HepG2 (cell line): ENCODE data around the gene AAR2. TPM values are rescaled to one million over a fixed set of nuclear protein-coding genes. Genes with fewer than 3 reads are reported as not detected.

Source experiments
- ADNP ChIP-seq: sonication (generic); formaldehyde crosslinking; IDR thresholded peaks from 2 replicates; pipeline ENCODE4 v1.4.0; 2020; ENCODE audit warnings: missing genetic modification reagents
- CERS6 ChIP-seq: sonication (generic); formaldehyde crosslinking; IDR thresholded peaks from 2 replicates; pipeline ENCODE4 v1.5.0; 2020; ENCODE audit warnings: missing genetic modification reagents
- ESRRA ChIP-seq: sonication (generic); formaldehyde crosslinking; IDR thresholded peaks from 2 replicates; pipeline ENCODE4 v1.5.1; 2020; ENCODE audit warnings: mild to moderate bottlenecking, low read depth, missing genetic modification reagents
- JUN ChIP-seq: sonication (generic); formaldehyde crosslinking; IDR thresholded peaks from 2 replicates; pipeline ENCODE4 v1.4.0; 2020; ENCODE audit warnings: mild to moderate bottlenecking, missing genetic modification reagents
- MEF2D ChIP-seq: sonication (generic); formaldehyde crosslinking; IDR thresholded peaks from 2 replicates; pipeline ENCODE4 v1.5.1; 2020; ENCODE audit warnings: mild to moderate bottlenecking, missing genetic modification reagents
- NFIC ChIP-seq: IDR thresholded peaks from 2 replicates; pipeline ENCODE4 v1.6.1; 2012; ENCODE audit warnings: mild to moderate bottlenecking, low read length, inconsistent platforms
- NR2F2 ChIP-seq: IDR thresholded peaks from 2 replicates; pipeline ENCODE4 v1.6.1; 2012; ENCODE audit warnings: low read depth, inconsistent platforms, borderline replicate concordance
- PHF20 ChIP-seq: sonication (generic); formaldehyde crosslinking; IDR thresholded peaks from 2 replicates; pipeline ENCODE4 v1.5.0; 2020; ENCODE audit warnings: mild to moderate bottlenecking, missing genetic modification reagents
- SIN3B ChIP-seq: fragments of 150-350 bp; IDR thresholded peaks from 2 replicates; pipeline ENCODE4 v1.6.1; 2014; ENCODE audit warnings: low read length
- SP140L ChIP-seq: sonication (generic); formaldehyde crosslinking; IDR thresholded peaks from 2 replicates; pipeline ENCODE4 v1.4.0; 2020; ENCODE audit warnings: missing genetic modification reagents, borderline replicate concordance
- ZFP82 ChIP-seq: sonication (generic); formaldehyde crosslinking; IDR thresholded peaks from 2 replicates; pipeline ENCODE4 v1.5.1; 2020; ENCODE audit warnings: mild to moderate bottlenecking, missing genetic modification reagents, borderline replicate concordance
- ZNF44 ChIP-seq: sonication (generic); formaldehyde crosslinking; IDR thresholded peaks from 2 replicates; pipeline ENCODE4 v1.5.1; 2020; ENCODE audit warnings: mild to moderate bottlenecking, missing genetic modification reagents
- ZNF530 ChIP-seq: sonication (generic); formaldehyde crosslinking; IDR thresholded peaks from 2 replicates; pipeline ENCODE4 v1.5.0; 2020; ENCODE audit warnings: low read depth, mild to moderate bottlenecking, missing genetic modification reagents
- ZNF567 ChIP-seq: sonication (generic); formaldehyde crosslinking; IDR thresholded peaks from 2 replicates; pipeline ENCODE4 v1.8.1; 2023; ENCODE audit warnings: mild to moderate bottlenecking, missing genetic modification reagents, borderline replicate concordance
- ZNF615 ChIP-seq: sonication (generic); formaldehyde crosslinking; IDR thresholded peaks from 2 replicates; pipeline ENCODE4 v1.5.0; 2020; ENCODE audit warnings: mild to moderate bottlenecking, missing genetic modification reagents, borderline replicate concordance
- polyA plus RNA-seq, 8 experiments: library from polyadenylated mRNA; depleted of rRNA in 3 of 8; stranded (reverse) in 7 of 8; unstranded in 1 of 8; fragments of >200 nt; fragmentation: Illumina TruSeq in 4 of 8; extraction: Trizol in 4 of 8; gene quantifications; 2 replicates each; pipeline versions ENCODE4 v1.2.1 to v1.2.3, GENCODE V29; 2011 to 2016; ENCODE audit warnings: low read depth in 4 of 8, missing spikeins in 1 of 8, mixed read lengths in 1 of 8; ENCODE audit not compliant: insufficient read depth in 1 of 8
- total RNA-seq, 5 experiments: library from RNA; depleted of rRNA; stranded (reverse); fragments of >200 nt; fragmentation: Illumina TruSeq; extraction: Trizol; gene quantifications; 2 replicates each; pipeline ENCODE4 v1.2.3, GENCODE V29; 2016; ENCODE audit warnings: low read depth in 1 of 5
- TF ChIP-seq, protein P1 (sequence below): sonication (generic); formaldehyde crosslinking; IDR thresholded peaks from 2 replicates; pipeline ENCODE4 v1.4.0; 2020; ENCODE audit warnings: missing genetic modification reagents, borderline replicate concordance
- TF ChIP-seq, protein P2 (sequence below): sonication (generic); formaldehyde crosslinking; IDR thresholded peaks from 2 replicates; pipeline ENCODE4 v1.4.0; 2020; ENCODE audit warnings: low read depth, missing genetic modification reagents
- TF ChIP-seq, protein P3 (sequence below): sonication (generic); formaldehyde crosslinking; IDR thresholded peaks from 2 replicates; pipeline ENCODE4 v1.5.0; 2020; ENCODE audit warnings: mild to moderate bottlenecking, missing genetic modification reagents

Gene AAR2
- total and polyA plus RNA-seq, 2 of the 13 experiments (the other 11 are each of a cell fraction or from before 2014, with no cell fraction given) = 45.2 to 46.2 TPM

GRCh38 chr20:36235892-36236785 is at the start of gene AAR2 (continued):
- TF ChIP-seq, protein P1, sequence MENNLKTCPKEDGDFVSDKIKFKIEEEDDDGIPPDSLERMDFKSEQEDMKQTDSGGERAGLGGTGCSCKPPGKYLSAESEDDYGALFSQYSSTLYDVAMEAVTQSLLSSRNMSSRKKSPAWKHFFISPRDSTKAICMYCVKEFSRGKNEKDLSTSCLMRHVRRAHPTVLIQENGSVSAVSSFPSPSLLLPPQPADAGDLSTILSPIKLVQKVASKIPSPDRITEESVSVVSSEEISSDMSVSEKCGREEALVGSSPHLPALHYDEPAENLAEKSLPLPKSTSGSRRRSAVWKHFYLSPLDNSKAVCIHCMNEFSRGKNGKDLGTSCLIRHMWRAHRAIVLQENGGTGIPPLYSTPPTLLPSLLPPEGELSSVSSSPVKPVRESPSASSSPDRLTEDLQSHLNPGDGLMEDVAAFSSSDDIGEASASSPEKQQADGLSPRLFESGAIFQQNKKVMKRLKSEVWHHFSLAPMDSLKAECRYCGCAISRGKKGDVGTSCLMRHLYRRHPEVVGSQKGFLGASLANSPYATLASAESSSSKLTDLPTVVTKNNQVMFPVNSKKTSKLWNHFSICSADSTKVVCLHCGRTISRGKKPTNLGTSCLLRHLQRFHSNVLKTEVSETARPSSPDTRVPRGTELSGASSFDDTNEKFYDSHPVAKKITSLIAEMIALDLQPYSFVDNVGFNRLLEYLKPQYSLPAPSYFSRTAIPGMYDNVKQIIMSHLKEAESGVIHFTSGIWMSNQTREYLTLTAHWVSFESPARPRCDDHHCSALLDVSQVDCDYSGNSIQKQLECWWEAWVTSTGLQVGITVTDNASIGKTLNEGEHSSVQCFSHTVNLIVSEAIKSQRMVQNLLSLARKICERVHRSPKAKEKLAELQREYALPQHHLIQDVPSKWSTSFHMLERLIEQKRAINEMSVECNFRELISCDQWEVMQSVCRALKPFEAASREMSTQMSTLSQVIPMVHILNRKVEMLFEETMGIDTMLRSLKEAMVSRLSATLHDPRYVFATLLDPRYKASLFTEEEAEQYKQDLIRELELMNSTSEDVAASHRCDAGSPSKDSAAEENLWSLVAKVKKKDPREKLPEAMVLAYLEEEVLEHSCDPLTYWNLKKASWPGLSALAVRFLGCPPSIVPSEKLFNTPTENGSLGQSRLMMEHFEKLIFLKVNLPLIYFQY (CRISPR knock-in tag) = peak; percentile 85
- TF ChIP-seq ZNF530 (CRISPR knock-in tag) (no peak), MEF2D (CRISPR knock-in tag) (peak; percentile 95), ZNF615 (CRISPR knock-in tag) (peak; percentile 88), ZFP82 (CRISPR knock-in tag) (peak; percentile 57; the same call in 1 of the 2 replicates), JUN (CRISPR knock-in tag) (peak; percentile 21), NFIC (peak; percentile 45; the same call in 1 of the 2 replicates), ZNF567 (CRISPR knock-in tag) (no peak; the same call in 1 of the 2 replicates), ZNF44 (CRISPR knock-in tag) (peak; percentile 97), CERS6 (CRISPR knock-in tag) (no peak), NR2F2 (peak; percentile 59; the same call in 1 of the 2 replicates), ESRRA (CRISPR knock-in tag) (peak; percentile 89; the same call in 1 of the 2 replicates), ADNP (no peak), SIN3B (peak; percentile 97), SP140L (CRISPR knock-in tag) (peak; percentile 96; the same call in 1 of the 2 replicates), PHF20 (CRISPR knock-in tag) (peak; percentile 100)
- TF ChIP-seq, protein P2, sequence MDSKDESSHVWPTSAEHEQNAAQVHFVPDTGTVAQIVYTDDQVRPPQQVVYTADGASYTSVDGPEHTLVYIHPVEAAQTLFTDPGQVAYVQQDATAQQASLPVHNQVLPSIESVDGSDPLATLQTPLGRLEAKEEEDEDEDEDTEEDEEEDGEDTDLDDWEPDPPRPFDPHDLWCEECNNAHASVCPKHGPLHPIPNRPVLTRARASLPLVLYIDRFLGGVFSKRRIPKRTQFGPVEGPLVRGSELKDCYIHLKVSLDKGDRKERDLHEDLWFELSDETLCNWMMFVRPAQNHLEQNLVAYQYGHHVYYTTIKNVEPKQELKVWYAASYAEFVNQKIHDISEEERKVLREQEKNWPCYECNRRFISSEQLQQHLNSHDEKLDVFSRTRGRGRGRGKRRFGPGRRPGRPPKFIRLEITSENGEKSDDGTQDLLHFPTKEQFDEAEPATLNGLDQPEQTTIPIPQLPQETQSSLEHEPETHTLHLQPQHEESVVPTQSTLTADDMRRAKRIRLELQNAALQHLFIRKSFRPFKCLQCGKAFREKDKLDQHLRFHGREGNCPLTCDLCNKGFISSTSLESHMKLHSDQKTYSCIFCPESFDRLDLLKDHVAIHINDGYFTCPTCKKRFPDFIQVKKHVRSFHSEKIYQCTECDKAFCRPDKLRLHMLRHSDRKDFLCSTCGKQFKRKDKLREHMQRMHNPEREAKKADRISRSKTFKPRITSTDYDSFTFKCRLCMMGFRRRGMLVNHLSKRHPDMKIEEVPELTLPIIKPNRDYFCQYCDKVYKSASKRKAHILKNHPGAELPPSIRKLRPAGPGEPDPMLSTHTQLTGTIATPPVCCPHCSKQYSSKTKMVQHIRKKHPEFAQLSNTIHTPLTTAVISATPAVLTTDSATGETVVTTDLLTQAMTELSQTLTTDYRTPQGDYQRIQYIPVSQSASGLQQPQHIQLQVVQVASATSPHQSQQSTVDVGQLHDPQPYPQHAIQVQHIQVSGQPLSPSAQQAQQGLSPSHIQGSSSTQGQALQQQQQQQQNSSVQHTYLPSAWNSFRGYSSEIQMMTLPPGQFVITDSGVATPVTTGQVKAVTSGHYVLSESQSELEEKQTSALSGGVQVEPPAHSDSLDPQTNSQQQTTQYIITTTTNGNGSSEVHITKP = peak; percentile 87
- TF ChIP-seq, protein P3, sequence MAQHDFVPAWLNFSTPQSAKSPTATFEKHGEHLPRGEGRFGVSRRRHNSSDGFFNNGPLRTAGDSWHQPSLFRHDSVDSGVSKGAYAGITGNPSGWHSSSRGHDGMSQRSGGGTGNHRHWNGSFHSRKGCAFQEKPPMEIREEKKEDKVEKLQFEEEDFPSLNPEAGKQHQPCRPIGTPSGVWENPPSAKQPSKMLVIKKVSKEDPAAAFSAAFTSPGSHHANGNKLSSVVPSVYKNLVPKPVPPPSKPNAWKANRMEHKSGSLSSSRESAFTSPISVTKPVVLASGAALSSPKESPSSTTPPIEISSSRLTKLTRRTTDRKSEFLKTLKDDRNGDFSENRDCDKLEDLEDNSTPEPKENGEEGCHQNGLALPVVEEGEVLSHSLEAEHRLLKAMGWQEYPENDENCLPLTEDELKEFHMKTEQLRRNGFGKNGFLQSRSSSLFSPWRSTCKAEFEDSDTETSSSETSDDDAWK (CRISPR knock-in tag) = no peak
